SH-SY5Y (cell line): ENCODE results near the gene SLC39A11.

Experiments
- GATA2 ChIP-seq: IDR thresholded peaks from 2 replicates; pipeline ENCODE4 v1.6.1; 2011; ENCODE audit warnings: mild to moderate bottlenecking, low read depth, low read length
- GATA3 ChIP-seq: IDR thresholded peaks from 2 replicates; pipeline ENCODE4 v1.6.1; 2011; ENCODE audit warnings: low read depth, mild to moderate bottlenecking, low read length, moderate library complexity

The SLC39A11 gene

GRCh38 chr17:72996791-72997190, 95.7 kb downstream of the SLC39A11 start:
- no peak for TF ChIP-seq GATA2
- TF ChIP-seq GATA3, result no peak

DNA sequence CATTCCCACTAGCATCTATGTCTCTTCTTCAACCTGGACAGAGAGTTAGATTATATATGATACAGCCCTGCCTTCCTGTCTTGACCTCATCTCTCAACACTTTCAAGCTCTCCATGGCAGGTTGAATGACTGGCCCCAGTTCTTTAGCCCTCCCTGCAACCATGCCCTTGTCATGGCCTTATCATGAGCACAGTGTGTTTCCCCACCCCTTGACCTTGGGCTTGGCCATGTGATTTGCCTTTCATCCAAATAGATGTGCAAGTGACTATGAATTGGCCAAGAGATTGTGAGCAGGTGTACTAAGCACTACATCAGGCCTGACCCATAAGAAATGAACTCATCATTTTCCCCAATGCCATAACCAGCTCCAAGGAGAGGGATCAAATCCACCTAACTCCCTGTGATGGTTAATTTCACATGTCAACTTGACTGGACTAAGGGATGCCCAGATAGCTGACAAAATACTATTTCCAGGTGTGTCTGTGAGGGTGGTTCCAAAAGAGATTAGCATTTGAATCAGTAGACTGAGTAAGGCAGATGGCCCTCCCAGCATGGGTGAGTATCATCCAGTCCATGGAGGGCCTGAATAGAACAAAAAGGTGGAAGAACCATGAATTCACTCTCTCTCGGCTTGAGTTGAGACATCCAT, 97.4 kb downstream of the SLC39A11 start:
- TF ChIP-seq GATA3 (no peak), GATA2 (no peak)

DNA sequence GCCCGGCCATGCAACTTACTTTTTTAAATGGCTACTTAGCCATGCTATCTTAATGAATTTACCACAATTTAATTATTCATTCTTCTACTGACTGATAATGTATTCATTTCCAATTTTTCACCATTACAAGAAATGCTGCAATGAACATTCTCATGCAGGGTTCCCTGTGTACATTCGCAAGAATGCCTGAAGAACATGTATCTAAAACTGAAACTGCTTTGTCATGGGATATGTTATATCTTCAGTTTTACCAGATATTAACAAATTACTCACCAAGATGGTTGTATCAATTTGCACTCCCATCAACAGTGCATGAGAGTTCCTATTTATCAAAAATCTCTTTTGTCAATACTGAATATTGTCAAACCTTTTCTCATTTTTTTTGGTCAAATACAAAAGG, 100.8 kb downstream of the SLC39A11 start:
- TF ChIP-seq GATA3 (no peak), GATA2 (no peak)

GRCh38 chr17:72989074-72989610, 103.3 kb downstream of the SLC39A11 start:
- TF ChIP-seq GATA2, result no peak

GRCh38 chr17:72988451-72988850, 104.0 kb downstream of the SLC39A11 start:
- TF ChIP-seq GATA3 (no peak), GATA2 (no peak)

DNA sequence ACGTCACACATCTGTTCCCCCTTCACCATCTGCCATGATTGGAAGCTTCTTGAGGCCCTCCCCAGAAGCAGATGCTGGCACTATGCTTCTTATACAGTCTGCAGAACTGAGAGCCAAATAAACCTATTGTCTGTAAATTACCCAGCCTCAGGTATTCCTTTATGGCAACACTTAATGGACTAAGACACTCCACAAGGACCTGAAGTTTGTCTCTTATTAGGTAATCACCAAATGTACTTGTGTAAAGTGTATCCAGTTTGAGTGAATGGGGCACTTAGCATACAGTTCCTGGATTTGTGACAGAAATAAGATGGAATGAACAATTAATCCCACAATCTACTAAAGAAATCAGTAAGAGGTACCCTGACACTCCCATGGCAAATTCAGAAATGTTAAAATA, 105.3 kb downstream of the SLC39A11 start:
- TF ChIP-seq GATA3, result no peak
- TF ChIP-seq GATA2, result no peak

- TF ChIP-seq GATA3, result no peak
- no peak for TF ChIP-seq GATA2
Observed at GRCh38 chr17:72985882-72986720, 106.4 kb downstream of the SLC39A11 start.

DNA sequence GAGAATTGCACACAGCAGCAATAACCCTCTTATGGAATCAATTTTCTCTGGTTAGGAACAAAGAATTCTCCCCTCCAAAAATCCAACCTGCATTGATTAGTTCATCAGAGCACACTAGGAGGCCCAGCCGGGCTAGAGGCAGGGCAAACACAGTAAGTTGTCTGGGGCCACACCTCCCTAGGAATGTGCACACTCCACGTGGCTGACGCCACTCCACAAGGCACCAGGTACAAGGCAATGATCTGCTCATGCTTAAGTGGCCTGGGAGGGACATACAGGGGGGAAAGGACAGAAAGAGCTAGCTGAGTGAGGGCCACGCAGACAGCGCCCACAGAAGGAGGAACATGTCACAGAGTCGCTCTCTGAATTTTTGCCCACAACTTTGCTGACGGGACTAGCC, 107.6 kb downstream of the SLC39A11 start:
- TF ChIP-seq GATA3 (no peak), GATA2 (no peak)

GRCh38 chr17:72984145-72984925, 108.2 kb downstream of the SLC39A11 start:
- TF ChIP-seq GATA3 (no peak), GATA2 (no peak)

- TF ChIP-seq GATA2 (no peak), GATA3 (no peak)
Observed at GRCh38 chr17:72982680-72983079, 109.8 kb downstream of the SLC39A11 start.

GRCh38 chr17:72978593-72979218, 113.8 kb downstream of the SLC39A11 start:
- TF ChIP-seq GATA3 (no peak), GATA2 (no peak)

GRCh38 chr17:72977771-72978417, 114.6 kb downstream of the SLC39A11 start:
- TF ChIP-seq GATA2, result no peak
- no peak for TF ChIP-seq GATA3

DNA sequence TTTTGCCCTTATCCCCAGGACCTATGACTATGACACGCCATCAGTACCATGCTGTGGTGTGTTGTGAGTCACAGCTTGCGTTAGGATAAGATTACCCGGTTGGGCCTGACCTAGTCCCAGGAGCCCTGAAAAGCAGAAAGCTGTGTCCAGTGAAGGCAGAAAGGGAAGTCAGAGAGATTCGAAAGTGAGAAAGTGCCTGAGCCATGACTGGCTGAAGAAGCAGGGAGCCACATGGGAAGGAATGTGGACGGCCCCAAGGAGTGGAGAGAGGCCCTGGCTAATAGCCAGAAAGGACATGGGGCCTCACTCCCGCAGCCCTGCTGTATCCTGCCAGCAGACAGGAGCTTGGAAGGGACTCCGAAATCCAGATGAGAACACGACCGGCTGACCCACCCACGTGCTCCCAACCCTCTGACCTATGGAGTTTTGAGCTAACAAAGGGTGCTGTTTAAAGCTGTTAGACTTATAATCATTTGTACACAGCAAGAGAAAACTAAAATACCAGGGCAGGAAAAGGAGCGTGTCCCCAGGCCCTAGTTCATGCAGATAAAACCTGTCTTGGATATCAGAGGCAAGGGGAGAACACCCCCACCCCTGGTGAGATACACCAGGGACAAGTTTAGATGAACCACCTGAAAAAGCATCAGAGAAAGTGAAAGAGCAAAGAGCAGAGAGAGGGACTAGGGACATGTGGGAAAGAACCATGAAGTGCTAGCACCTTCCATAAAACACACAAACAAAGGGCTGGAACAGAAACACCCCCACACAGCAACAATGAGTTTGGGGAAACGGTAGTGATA, 115.3 kb downstream of the SLC39A11 start:
- TF ChIP-seq GATA2, result no peak
- no peak for TF ChIP-seq GATA3

GRCh38 chr17:72975509-72975908, 117.0 kb downstream of the SLC39A11 start:
- TF ChIP-seq GATA2 (no peak), GATA3 (no peak)
